K562 (cell line): ENCODE measurements around the gene PLEKHM1.
"Not testable (repeated sequence)": the region's sequence is repeated elsewhere in the genome, so short reads cannot be mapped to it uniquely, and the experiment has no call there.

Experiments used
- CEBPB ChIP-seq: fragments of 450-650 bp; IDR thresholded peaks from 2 replicates; pipeline ENCODE4 v1.6.1; 2016; ENCODE audit warnings: missing genetic modification characterization, missing compliant biosample characterization
- CTCF ChIP-seq, 3 experiments: IDR thresholded peaks in 2 of 3; conservative IDR thresholded peaks in 1 of 3; 2 replicates each; pipeline ENCODE4 v1.5.1; 2011 to 2012; ENCODE audit warnings: low read length in 3 of 3, mild to moderate bottlenecking in 3 of 3, control low read depth in 2 of 3, improper control_type of control experiment in 1 of 3, inconsistent platforms in 1 of 3, low read depth in 1 of 3, mixed read lengths in 1 of 3, moderate library complexity in 1 of 3; ENCODE audit not compliant: insufficient read depth in 2 of 3
- JUND ChIP-seq, 2 experiments: IDR thresholded peaks; 2 replicates in 1 of 2; 3 replicates in 1 of 2; pipeline ENCODE4 v1.6.1; 2011; ENCODE audit warnings: borderline replicate concordance in 2 of 2, low read depth in 2 of 2, low read length in 2 of 2, improper control_type of control experiment in 1 of 2, missing biosample characterization in 1 of 2, missing genetic modification characterization in 1 of 2, missing genetic modification reagents in 1 of 2
- RBM17 ChIP-seq: fragments of 200-400 bp; formaldehyde crosslinking; IDR thresholded peaks from 2 replicates; pipeline ENCODE4 v1.6.1; 2017; ENCODE audit warnings: low read depth, mild to moderate bottlenecking, low read length, borderline replicate concordance
- RFX5 ChIP-seq: IDR thresholded peaks from 2 replicates; pipeline ENCODE4 v1.6.1; 2011; ENCODE audit warnings: low read depth, mild to moderate bottlenecking, improper control_type of control experiment, low read length
- SP2 ChIP-seq: IDR thresholded peaks from 2 replicates; pipeline ENCODE4 v1.6.1; 2011; ENCODE audit warnings: mild to moderate bottlenecking, low read depth, low read length, moderate library complexity; ENCODE audit not compliant: poor library complexity, severe bottlenecking; ENCODE audit errors: extremely low read depth

GRCh38 chr17:45444856-45445820, 45.4 kb downstream of the PLEKHM1 start:
- TF ChIP-seq JUND (IDR thresholded peaks at IDR 0.05; ENCODE audit: borderline replicate concordance, low read depth, low read length); JUND (tag; IDR thresholded peaks at IDR 0.05; ENCODE audit: borderline replicate concordance, low read depth, low read length); SP2; RBM17; RFX5; CEBPB (tag); CTCF (IDR thresholded peaks at IDR 0.05 in 2 of 3, conservative IDR thresholded peaks at IDR 0.05 in 1 of 3; ENCODE audit: insufficient read depth in 2 of 3, low read depth in 1 of 3, low read length in 3 of 3): not testable (repeated sequence)
